Lung (tissue), 12 donors: ENCODE data around the gene GAPDH. TPM values are rescaled to one million over a fixed set of nuclear protein-coding genes. Genes with fewer than 3 reads are reported as not detected.

Experiments used
- ATAC-seq: fragments of 200-7000 bp; cut with Tn5 transposase; one replicate; pipeline ENCODE4 v1.9.1; 2020; ENCODE audit warnings: moderate number of reproducible peaks; ENCODE audit not compliant: insufficient read depth, low FRiP score
- DNase-seq, 3 donors: peaks; one replicate each; pipeline ENCODE4 v3.0.0-alpha.2; 2013 to 2017
- H3K27ac ChIP-seq, 2 donors: one replicate each; pipeline ENCODE4 v1.5.1; 2013; ENCODE audit warnings: mild to moderate bottlenecking in 2 of 2, moderate library complexity in 2 of 2, control low read depth in 1 of 2, inconsistent platforms in 1 of 2, low read depth in 1 of 2, low read length in 1 of 2
- H3K27me3 ChIP-seq, 3 donors: one replicate each; pipeline ENCODE4 v1.5.1; 2013; ENCODE audit warnings: low read length in 2 of 3; ENCODE audit not compliant: control insufficient read depth in 3 of 3, insufficient read depth in 3 of 3
- H3K36me3 ChIP-seq, 4 donors: one replicate each; pipeline ENCODE4 v1.5.1; 2013; ENCODE audit warnings: low read length in 4 of 4, mild to moderate bottlenecking in 1 of 4, moderate library complexity in 1 of 4; ENCODE audit not compliant: control insufficient read depth in 4 of 4, insufficient read depth in 4 of 4
- H3K4me1 ChIP-seq, 5 donors: one replicate each; pipeline ENCODE4 v1.5.1; 2013; ENCODE audit warnings: low read length in 5 of 5, mild to moderate bottlenecking in 2 of 5, moderate library complexity in 1 of 5; ENCODE audit not compliant: control insufficient read depth in 5 of 5, insufficient read depth in 5 of 5
- H3K4me3 ChIP-seq: one replicate; pipeline ENCODE4 v1.5.1; 2013; ENCODE audit warnings: mild to moderate bottlenecking, control low read depth, moderate library complexity
- H3K9ac ChIP-seq, 2 donors: one replicate each; pipeline ENCODE4 v1.5.1; 2013; ENCODE audit warnings: low read length in 2 of 2, control low read depth in 1 of 2; ENCODE audit not compliant: insufficient read depth in 1 of 2
- H3K9me3 ChIP-seq, 4 donors: one replicate each; pipeline ENCODE4 v1.5.1; 2013; ENCODE audit warnings: low read length in 3 of 4, mild to moderate bottlenecking in 1 of 4, moderate library complexity in 1 of 4; ENCODE audit not compliant: control insufficient read depth in 4 of 4, insufficient read depth in 3 of 4
- CTCF ChIP-seq: IDR thresholded peaks from 2 replicates; pipeline ENCODE4 v1.5.1; 2012; ENCODE audit warnings: mild to moderate bottlenecking; ENCODE audit errors: control extremely low read depth, extremely low read depth
- WGBS, 2 donors: extraction: QIAGEN DNeasy Blood & Tissue Kit; methylation state at CpG; one replicate each; pipeline ENCODE4 v1.1.7; 2013; 5-methylcytosine and 5-hydroxymethylcytosine counted together
- polyA plus RNA-seq, 2 donors: library from polyadenylated mRNA; stranded (reverse); fragments of 200-250 nt; gene quantifications; one replicate each; pipeline ENCODE4 v1.2.1, GENCODE V29; 2013
- total RNA-seq, 2 donors: library from RNA; depleted of rRNA in 1 of 2; stranded (reverse); fragments of >200 nt in 1 of 2; gene quantifications; one replicate each; pipeline ENCODE4 v1.2.1, GENCODE V29; 2014 to 2021
- donor health status: control.
- donor health status: control.
- donor health status: Bipolar disorder and iron deficiency.
- donor health status: healthy.
- donor health status: DM: yes; HTN: yes; CAD: no.

Gene GAPDH
- total and polyA plus RNA-seq, 4 donors, result 843 to 3,540 (median 1,694) TPM

DNA sequence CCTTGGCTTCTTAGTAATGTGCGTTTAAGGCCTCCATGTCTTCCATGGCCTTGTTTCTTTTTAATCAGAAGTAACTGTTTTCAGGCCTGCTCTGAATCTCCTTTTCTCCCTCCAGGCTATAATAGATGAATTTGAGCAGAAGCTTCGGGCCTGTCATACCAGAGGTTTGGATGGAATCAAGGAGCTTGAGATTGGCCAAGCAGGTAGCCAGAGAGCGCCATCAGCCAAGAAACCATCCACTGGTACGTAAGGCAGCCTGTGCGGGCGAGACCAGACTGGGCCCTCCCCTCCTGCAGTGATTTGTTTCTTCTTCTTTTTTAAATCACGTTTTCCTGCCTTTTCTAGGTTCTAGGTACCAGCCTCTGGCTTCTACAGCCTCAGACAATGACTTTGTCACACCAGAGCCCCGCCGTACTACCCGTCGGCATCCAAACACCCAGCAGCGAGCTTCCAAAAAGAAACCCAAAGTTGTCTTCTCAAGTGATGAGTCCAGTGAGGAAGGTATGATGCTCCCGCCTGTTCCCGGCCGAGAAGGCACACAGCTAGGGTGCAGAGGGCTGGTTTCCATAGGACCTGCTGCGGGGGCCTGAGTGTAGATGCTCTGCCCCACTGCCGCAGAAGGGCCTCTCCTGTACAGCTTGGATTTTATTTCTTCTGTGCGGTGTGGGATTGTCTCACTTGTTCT lies 3.6 kb upstream of the GAPDH start:
- Histone ChIP-seq H3K4me1 (peaks cover 0 to 24% (median 16%) of the 10 kb centered on the region in 5 donors), H3K27me3 (no peaks in the 10 kb centered on the region), H3K4me3 (no peak overlapping the region), H3K27ac (no peak overlapping the region), H3K9ac (no peak overlapping the region), H3K36me3 (peaks cover 9 to 57% (median 43%) of the 10 kb centered on the region in 4 donors), H3K9me3 (no peaks in the 10 kb centered on the region)
- WGBS, 2 donors, result 94 to 96% methylated on average over 18 of the region's 18 CpGs
- DNase-seq, result no peak
- no peak for TF ChIP-seq CTCF
- ATAC-seq, result no peak

DNA sequence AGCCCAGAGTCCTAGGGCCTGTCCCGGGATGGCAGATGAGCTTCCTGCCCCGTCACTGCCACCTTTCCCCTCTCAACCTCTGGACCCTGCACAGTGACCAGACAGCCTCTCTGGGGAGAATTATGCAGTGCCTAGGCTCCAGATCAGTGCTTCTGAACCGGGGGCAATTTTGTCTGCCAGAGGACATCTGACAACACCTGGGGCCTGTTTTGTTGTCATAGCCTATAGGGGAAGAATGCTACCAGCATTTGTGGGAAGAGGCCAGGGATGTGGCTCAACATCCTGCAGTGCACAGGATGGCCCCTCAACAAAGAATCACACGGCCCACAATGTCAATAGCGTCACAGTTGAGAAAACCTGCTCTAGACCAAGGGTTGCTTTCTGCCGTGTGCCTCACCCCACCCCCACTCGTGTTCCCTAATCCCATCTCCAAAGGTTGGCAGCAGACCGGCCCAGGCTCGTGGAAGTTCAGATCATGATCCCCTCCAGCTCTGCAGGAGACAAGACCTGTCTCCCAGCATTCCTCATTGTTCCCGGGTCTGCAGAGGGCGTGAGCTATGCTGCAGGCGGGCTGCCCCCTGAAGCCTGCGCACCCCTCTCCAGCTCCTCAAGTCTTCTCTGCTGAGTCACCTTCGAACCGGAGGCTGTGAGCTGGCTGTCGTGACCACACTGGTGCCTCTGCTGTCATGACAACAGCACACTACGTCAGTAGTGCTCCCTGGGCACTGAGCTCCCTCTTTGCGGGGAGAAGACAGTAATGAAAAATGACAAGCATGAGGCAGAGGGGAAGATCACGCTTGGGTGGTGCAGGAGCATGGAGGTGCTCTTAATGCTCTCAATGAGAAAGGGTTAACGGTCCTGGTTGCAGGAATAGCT lies 2.0 kb upstream of the GAPDH start:
- no peak for ATAC-seq
- DNase-seq, result peak; percentile 68 to 73 (median 68)
- peaks cover 0 to 32% (median 22%) of the 10 kb centered on the region in 5 donors for H3K4me1 ChIP-seq
- H3K9ac ChIP-seq, result peak overlapping the region; percentile 49 to 54
- no peak for TF ChIP-seq CTCF
- H3K27me3 ChIP-seq, result no peaks in the 10 kb centered on the region
- peak overlapping the region; percentile 97 to 98 for H3K27ac ChIP-seq
- no peak overlapping the region for H3K4me3 ChIP-seq
- H3K36me3 ChIP-seq, result peaks cover 0 to 54% (median 37%) of the 10 kb centered on the region in 4 donors
- no peaks in the 10 kb centered on the region for H3K9me3 ChIP-seq
- 11 to 31% methylated on average over 20 of the region's 20 CpGs for WGBS, 2 donors

- peak; percentile 20 for ATAC-seq
- H3K4me3 ChIP-seq, result peak overlapping the region; percentile 41
- peaks cover 0 to 36% (median 23%) of the 10 kb centered on the region in 5 donors for H3K4me1 ChIP-seq
- H3K9ac ChIP-seq, result peak overlapping the region; percentile 49 to 68
- peak; percentile 84 to 90 (median 88) for DNase-seq
- no peaks in the 10 kb centered on the region for H3K9me3 ChIP-seq
- 1 to 2% methylated on average over 14 of the region's 14 CpGs for WGBS, 2 donors
- TF ChIP-seq CTCF, result no peak
- H3K27me3 ChIP-seq, result no peaks in the 10 kb centered on the region
- H3K36me3 ChIP-seq, result peaks cover 0 to 53% (median 35%) of the 10 kb centered on the region in 4 donors
- peak overlapping the region; percentile 97 to 98 for H3K27ac ChIP-seq
These were observed 1.2 kb upstream of the GAPDH start for GRCh38 chr12:6532927-6533652.
